Measurements from ENCODE around the gene RHOA.
"Not testable (repeated sequence)": the region's sequence is repeated elsewhere in the genome, so short reads cannot be mapped to it uniquely, and the experiment has no call there.

The RHOA gene

DNA sequence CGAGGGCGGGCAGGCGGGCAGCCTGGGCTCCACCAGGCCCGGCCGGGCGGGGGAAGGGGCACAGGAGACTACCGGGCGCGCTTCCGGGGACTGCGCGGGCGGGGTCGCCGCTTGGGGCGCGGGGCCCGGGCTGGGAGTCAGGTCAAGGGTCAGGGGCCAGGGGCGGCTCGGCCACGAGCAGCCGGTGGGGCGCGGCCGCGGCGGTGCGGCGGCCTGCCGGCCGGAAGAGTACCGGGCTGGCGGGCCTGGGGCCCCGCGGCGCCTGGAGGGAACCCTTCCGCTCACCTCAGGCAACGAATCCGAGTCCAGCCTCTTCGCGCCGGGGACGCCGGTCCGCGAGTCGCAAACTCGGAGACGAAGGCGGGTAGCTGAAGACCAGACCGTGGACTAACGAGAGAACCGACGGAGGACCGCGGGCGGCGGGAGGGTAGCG, 225 bp downstream of the RHOA start:
- H3K79me2 ChIP-seq (ENCODE audit: control insufficient read depth, insufficient read depth, low read length, unreplicated experiment): peaks cover 76% of the 10 kb centered on the region
- peak overlapping the region; percentile 35 for H2AFZ ChIP-seq (ENCODE audit: low read length, unreplicated experiment)
- H3K4me1 ChIP-seq (ENCODE audit: control insufficient read depth, insufficient read depth, low read length, unreplicated experiment): peaks cover 49% of the 10 kb centered on the region
- H3K27ac ChIP-seq (ENCODE audit: low read depth, low read length): peak overlapping the region; percentile 85
- no peaks in the 10 kb centered on the region for H3K27me3 ChIP-seq (ENCODE audit: insufficient read depth, low read length)
- peak overlapping the region; percentile 100 for H3K4me3 ChIP-seq (ENCODE audit: low read depth, low read length)
- 0 out of 2 replicates have a peak, but pooled peaks cover 10% of the 10 kb centered on the region for H3K36me3 ChIP-seq (ENCODE audit: insufficient read depth, low read length)

DNA sequence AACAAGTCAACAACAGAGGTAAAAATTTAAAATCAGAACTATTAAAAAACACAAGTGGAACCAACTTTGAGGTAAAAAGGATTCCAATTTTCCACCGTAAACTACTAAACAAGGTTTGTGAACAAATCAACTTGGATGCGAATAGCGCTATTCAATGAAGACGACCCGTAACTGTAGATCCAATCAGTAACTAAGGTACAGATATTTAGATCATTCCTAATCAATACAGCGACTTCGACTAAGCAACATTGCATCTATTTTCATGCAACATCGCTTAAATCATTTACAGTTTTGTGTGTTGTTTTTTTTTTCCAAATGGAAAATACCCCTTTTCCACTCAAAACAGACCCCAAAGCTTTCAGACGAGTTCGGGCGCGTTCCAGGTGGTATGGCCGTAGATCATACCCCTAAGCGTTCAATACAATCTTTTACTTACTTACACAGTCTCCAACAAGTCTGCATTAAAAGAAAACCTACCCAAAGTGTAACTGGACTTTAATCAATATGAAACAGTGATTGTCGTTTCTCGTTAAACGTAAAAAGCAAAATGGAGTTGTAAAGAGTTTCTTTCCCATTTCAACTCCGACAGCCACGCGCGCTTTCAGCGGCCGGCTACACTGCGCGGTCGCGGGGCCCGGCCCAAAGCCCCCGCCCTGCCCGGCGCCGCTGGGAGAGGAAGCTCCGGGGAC, 786 bp downstream of the RHOA start:
- Histone ChIP-seq H2AFZ (ENCODE audit: low read length, unreplicated experiment) (no peak overlapping the region), H3K27ac (ENCODE audit: low read depth, low read length) (peak overlapping the region; percentile 85), H3K4me3 (ENCODE audit: low read depth, low read length) (peak overlapping the region; percentile 100), H3K4me1 (ENCODE audit: control insufficient read depth, insufficient read depth, low read length, unreplicated experiment) (peaks cover 50% of the 10 kb centered on the region), H3K79me2 (ENCODE audit: control insufficient read depth, insufficient read depth, low read length, unreplicated experiment) (peaks cover 81% of the 10 kb centered on the region), H3K27me3 (ENCODE audit: insufficient read depth, low read length) (no peaks in the 10 kb centered on the region), H3K36me3 (ENCODE audit: insufficient read depth, low read length) (0 out of 2 replicates have a peak, but pooled peaks cover 6% of the 10 kb centered on the region)

DNA sequence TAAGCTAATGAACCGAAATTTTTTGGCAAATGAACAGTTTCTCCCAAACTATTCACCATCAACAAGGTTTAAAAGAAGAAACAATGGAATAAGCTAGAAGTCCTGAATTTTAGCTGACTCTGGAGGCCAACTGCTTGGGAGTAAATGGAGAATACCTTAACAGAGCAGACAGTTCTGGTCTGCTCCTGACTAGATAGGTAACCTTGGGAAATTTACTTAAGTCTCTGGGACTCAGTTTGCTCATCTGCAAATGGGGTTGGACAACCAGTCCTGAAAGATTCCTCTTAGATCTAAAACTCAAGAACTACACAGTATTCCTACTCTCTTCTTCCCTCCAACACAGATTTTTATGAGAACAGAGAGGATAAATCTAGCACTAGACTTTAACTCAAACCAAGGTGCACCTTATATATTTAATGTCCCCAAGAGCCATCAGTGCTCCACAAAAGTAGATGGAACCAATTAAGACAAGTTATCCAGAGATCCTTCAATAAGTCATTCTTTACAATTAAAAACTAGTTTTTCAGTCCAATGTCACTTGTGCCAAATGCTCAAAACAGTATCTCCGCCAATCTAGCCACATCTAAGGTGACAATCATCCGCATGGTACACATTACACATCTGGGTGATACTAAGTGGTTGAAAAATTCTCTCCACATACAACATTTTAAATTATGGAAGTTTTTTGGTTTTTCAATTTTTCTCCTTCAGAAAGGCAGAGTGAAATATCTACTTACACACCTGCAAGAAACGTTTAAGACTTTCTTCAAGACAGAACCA, 1.5 kb downstream of the RHOA start:
- Histone ChIP-seq H3K27ac (ENCODE audit: low read depth, low read length) (peak overlapping the region; percentile 85; the same call in 1 of the 2 replicates), H3K4me1 (ENCODE audit: control insufficient read depth, insufficient read depth, low read length, unreplicated experiment) (peaks cover 49% of the 10 kb centered on the region), H2AFZ (ENCODE audit: low read length, unreplicated experiment) (no peak overlapping the region), H3K27me3 (ENCODE audit: insufficient read depth, low read length) (no peaks in the 10 kb centered on the region), H3K79me2 (ENCODE audit: control insufficient read depth, insufficient read depth, low read length, unreplicated experiment) (peaks cover 88% of the 10 kb centered on the region), H3K4me3 (ENCODE audit: low read depth, low read length) (peak overlapping the region; percentile 100), H3K36me3 (ENCODE audit: insufficient read depth, low read length) (0 out of 2 replicates have a peak, but pooled peaks cover 6% of the 10 kb centered on the region)

DNA sequence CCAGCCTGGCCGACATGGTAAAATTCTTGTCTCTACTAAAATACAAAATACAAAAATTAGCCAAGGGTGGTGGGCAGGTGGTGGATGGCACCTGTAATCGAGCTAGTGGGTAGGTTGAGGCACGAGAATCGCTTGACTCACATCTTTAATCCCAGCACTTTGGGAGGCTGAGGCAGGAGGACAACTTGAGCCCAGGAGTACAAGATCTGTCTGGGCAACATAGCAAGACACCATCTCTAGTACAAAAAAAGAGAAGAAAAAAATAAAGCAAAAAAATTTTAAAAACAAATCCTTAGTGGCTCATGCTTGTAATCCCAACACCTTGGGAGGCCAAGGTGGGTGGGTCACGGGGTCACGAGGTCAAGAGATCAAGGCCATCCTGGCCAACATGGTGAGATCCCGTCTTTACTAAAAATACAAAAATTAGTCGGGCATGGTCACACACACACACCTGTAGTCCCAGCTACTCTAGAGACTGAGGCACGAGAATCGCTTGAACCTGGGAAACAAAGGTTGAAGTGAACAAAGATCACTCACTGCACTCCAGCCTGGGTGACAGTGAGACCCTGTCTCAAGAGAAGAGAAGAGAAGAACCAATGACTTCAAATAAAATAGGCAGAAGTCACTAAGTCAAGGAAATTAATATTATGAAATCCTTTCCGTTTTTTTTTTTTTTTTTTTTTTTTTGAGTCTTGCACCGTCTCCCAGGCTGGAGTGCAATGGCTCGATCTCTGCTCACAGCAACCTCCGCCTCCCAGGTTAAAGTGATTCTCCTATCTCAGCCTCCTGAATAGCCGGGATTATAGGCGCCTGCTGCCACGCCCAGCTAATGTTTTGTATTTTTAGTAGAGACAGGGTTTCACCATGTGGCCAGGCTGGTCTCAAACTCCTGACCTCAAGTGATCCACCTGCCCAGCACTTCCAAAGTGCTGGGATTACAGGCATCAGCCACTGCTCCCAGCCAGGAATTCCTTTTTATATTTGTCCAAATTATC, 4.9 kb downstream of the RHOA start:
- Histone ChIP-seq H2AFZ (ENCODE audit: low read length, unreplicated experiment) (no peak overlapping the region), H3K79me2 (ENCODE audit: control insufficient read depth, insufficient read depth, low read length, unreplicated experiment) (peaks cover 98% of the 10 kb centered on the region), H3K27me3 (ENCODE audit: insufficient read depth, low read length) (no peaks in the 10 kb centered on the region), H3K4me3 (ENCODE audit: low read depth, low read length) (peak overlapping the region; percentile 15; the same call in 1 of the 2 replicates), H3K27ac (ENCODE audit: low read depth, low read length) (0 out of 2 replicates have a peak overlapping the region, but pooled peaks have one; percentile 5), H3K4me1 (ENCODE audit: control insufficient read depth, insufficient read depth, low read length, unreplicated experiment) (peaks cover 40% of the 10 kb centered on the region), H3K36me3 (ENCODE audit: insufficient read depth, low read length) (no peaks in the 10 kb centered on the region)

DNA sequence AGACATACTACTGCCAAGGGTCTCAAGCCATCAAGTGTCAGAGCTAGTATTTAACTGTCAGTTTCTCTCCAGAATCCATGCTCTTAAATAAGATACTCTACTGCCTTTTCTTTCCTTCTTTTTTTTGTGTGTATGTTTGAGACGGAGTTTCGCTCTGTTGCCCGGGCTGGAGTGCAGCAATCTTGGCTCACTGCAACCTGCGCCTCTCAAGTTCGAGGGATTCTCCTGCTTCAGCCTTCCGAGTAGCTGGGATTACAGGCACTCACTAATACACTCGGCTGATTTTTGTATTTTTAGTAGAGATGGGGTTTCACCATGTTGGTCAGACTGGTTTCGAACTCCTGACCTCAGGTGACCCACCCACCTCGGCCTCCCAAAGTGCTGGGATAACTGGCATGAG, 6.2 kb downstream of the RHOA start:
- not testable (repeated sequence) for H3K27me3 ChIP-seq (ENCODE audit: insufficient read depth, low read length); H3K36me3 ChIP-seq (ENCODE audit: insufficient read depth, low read length); H3K27ac ChIP-seq (ENCODE audit: low read depth, low read length); H3K4me3 ChIP-seq (ENCODE audit: low read depth, low read length); H2AFZ ChIP-seq (ENCODE audit: low read length, unreplicated experiment)
- H3K79me2 ChIP-seq (ENCODE audit: control insufficient read depth, insufficient read depth, low read length, unreplicated experiment): peaks cover 97% of the 10 kb centered on the region
- H3K4me1 ChIP-seq (ENCODE audit: control insufficient read depth, insufficient read depth, low read length, unreplicated experiment): peaks cover 40% of the 10 kb centered on the region

DNA sequence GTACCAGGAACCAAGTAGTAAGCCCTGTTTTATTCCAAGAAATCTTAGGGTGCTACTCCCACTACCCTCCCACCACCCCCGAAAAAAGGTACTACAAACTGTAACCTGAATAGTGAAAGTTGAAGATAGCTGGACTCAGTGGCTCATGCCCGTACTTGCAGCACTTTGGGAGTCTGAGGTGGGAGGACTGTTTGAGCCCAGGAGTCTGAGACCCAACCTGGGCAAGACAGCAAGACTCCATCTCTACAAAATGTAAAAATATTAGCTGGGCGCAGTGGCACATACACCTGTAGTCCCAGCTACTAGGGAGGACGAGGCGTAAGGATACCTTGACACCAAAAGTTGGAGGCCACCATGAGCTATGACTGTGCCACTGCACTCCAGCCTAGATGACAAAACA, 7.9 kb downstream of the RHOA start:
- Histone ChIP-seq H3K79me2 (ENCODE audit: control insufficient read depth, insufficient read depth, low read length, unreplicated experiment) (peaks cover 95% of the 10 kb centered on the region), H3K4me1 (ENCODE audit: control insufficient read depth, insufficient read depth, low read length, unreplicated experiment) (peaks cover 41% of the 10 kb centered on the region), H3K27ac (ENCODE audit: low read depth, low read length) (no peak overlapping the region), H3K4me3 (ENCODE audit: low read depth, low read length) (no peak overlapping the region), H3K36me3 (ENCODE audit: insufficient read depth, low read length) (no peaks in the 10 kb centered on the region), H2AFZ (ENCODE audit: low read length, unreplicated experiment) (no peak overlapping the region), H3K27me3 (ENCODE audit: insufficient read depth, low read length) (no peaks in the 10 kb centered on the region)

DNA sequence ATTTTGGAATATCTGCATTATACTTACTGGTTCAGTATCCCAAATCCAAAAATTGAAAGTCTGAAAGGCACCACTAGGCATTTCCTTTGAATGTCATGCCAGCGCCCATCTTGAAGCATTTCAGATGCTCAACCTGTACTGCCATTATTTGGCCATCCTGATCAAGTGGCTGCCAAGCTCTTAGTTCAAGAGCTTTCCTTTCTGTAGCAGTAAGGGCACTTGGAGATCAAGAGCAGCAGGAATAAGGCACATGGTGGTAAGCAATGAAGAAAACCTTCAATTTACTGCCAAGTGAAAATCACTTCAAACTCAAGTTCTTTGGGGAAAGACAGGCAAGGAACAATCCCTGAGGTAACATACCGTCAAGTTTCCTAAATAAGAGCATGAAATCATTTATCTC, 10.0 kb downstream of the RHOA start:
- no peak overlapping the region for H2AFZ ChIP-seq (ENCODE audit: low read length, unreplicated experiment)
- peaks cover 29% of the 10 kb centered on the region for H3K4me1 ChIP-seq (ENCODE audit: control insufficient read depth, insufficient read depth, low read length, unreplicated experiment)
- H3K27ac ChIP-seq (ENCODE audit: low read depth, low read length): no peak overlapping the region
- no peak overlapping the region for H3K4me3 ChIP-seq (ENCODE audit: low read depth, low read length)
- H3K79me2 ChIP-seq (ENCODE audit: control insufficient read depth, insufficient read depth, low read length, unreplicated experiment): peaks cover 95% of the 10 kb centered on the region
- H3K27me3 ChIP-seq (ENCODE audit: insufficient read depth, low read length): no peaks in the 10 kb centered on the region
- H3K36me3 ChIP-seq (ENCODE audit: insufficient read depth, low read length): no peaks in the 10 kb centered on the region

DNA sequence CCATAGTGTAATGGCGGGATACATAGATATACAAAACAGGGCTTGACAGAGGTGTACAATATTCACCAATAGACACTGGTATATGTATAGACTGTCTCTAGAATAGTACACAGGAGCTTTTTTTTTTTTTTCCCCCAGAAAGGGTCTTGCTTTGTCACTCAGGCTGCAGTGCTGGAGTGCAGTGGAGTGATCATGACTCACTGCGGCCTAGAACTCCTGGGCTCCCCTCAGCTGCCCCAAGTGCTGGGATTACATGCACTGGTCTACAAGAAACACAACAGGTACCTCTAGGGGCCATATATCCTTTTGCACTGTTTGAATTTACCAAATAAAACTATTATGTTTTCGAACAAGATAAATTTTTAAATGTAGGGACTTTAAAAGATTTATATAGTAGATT, 12.3 kb downstream of the RHOA start:
- peaks cover 8% of the 10 kb centered on the region for H3K36me3 ChIP-seq (ENCODE audit: insufficient read depth, low read length)
- no peak overlapping the region for H3K4me3 ChIP-seq (ENCODE audit: low read depth, low read length)
- H2AFZ ChIP-seq (ENCODE audit: low read length, unreplicated experiment): no peak overlapping the region
- peaks cover 15% of the 10 kb centered on the region for H3K4me1 ChIP-seq (ENCODE audit: control insufficient read depth, insufficient read depth, low read length, unreplicated experiment)
- H3K27ac ChIP-seq (ENCODE audit: low read depth, low read length): no peak overlapping the region
- no peaks in the 10 kb centered on the region for H3K27me3 ChIP-seq (ENCODE audit: insufficient read depth, low read length)
- H3K79me2 ChIP-seq (ENCODE audit: control insufficient read depth, insufficient read depth, low read length, unreplicated experiment): peaks cover 95% of the 10 kb centered on the region

DNA sequence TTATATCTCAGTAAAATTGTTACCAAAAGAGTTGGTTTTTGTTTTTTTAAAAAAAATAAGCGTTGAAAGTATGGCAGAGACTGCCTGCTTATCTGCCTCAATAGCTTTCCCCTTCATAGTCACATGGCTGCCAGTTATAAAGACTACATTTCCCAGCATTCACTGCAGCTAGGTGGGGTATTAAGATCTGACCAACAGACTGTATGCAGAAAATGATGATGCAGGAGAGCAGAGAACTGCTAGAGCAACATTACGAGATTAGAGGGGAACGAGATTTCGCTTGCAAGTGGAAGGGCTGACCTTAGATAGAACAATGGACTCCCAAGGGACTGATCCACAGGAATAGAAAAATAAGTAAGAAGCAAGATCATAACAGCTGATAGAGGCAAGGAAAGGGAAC, 14.3 kb downstream of the RHOA start:
- no peak overlapping the region for H3K27ac ChIP-seq (ENCODE audit: low read depth, low read length)
- H3K27me3 ChIP-seq (ENCODE audit: insufficient read depth, low read length): no peaks in the 10 kb centered on the region
- peaks cover 91% of the 10 kb centered on the region for H3K79me2 ChIP-seq (ENCODE audit: control insufficient read depth, insufficient read depth, low read length, unreplicated experiment)
- H3K36me3 ChIP-seq (ENCODE audit: insufficient read depth, low read length): peaks cover 10% of the 10 kb centered on the region
- no peak overlapping the region for H2AFZ ChIP-seq (ENCODE audit: low read length, unreplicated experiment)
- peaks cover 15% of the 10 kb centered on the region for H3K4me1 ChIP-seq (ENCODE audit: control insufficient read depth, insufficient read depth, low read length, unreplicated experiment)
- H3K4me3 ChIP-seq (ENCODE audit: low read depth, low read length): no peak overlapping the region

DNA sequence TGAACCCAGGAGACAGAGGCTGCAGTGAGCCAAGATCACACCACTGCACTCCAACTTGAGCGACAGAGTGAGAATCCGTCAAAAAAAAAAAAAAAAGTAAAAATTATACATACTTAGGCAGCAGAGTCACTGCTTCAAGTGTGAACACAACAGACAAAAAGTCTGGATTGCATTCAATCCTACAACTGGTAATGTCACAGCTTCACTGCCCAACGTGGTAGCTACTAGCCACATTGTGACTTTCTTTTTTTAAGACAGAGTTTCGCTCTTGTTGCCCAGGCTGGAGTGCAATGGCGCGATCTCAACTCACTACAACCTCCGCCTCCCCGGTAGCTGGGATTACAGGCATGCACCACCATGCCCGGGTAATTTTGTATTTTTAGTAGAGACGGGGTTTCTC, 20.5 kb downstream of the RHOA start:
- not testable (repeated sequence) for H3K27ac ChIP-seq (ENCODE audit: low read depth, low read length); H3K4me3 ChIP-seq (ENCODE audit: low read depth, low read length); H3K27me3 ChIP-seq (ENCODE audit: insufficient read depth, low read length); H2AFZ ChIP-seq (ENCODE audit: low read length, unreplicated experiment)
- Histone ChIP-seq H3K79me2 (ENCODE audit: control insufficient read depth, insufficient read depth, low read length, unreplicated experiment) (peaks cover 89% of the 10 kb centered on the region), H3K4me1 (ENCODE audit: control insufficient read depth, insufficient read depth, low read length, unreplicated experiment) (peaks cover 21% of the 10 kb centered on the region), H3K36me3 (ENCODE audit: insufficient read depth, low read length) (peaks cover 13% of the 10 kb centered on the region)
